ENCODE data around the gene ARHGEF18.

DNA sequence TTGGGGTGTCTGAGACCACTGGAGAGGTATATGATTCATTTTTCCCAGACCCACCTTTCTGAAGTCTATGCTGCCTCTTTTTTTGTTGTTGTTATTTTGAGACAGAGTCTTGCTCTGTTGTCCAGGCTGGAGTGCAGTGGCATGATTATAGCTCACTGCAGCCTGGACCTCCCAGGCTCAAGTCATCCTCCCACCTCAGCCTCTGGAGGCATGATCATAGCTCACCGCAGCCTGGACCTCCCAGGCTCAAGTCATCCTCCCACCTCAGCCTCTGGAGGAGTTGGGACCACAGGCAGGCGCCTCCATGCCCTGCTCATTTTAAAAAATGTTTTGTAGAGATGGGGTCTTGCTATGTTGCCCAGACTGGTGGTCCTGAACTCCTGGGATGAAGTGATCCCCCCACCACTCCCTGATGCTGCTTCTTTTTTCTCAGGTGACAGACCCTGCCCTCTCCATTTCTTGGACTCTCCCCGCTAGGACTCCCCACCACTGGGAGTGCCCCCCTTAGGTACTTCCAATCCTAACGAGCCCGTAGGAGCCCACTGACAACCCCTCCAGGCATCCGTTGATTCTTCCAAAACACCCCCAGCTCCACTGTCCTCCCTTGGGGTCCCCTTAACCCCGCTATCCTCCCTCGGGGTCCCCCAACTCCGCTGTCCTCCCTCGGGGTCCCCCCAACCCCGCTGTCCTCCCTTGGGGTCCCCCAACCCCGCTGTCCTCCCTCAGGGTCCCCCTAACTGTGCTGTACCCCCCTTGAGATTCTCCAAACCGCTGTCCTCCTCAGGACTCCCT, 45.4 kb downstream of the ARHGEF18 start:
- no peak for TF ChIP-seq EZH2 (IDR thresholded peaks at IDR 0.05)
- no peak for TF ChIP-seq POLR2AphosphoS5 (IDR thresholded peaks at IDR 0.05; ENCODE audit: borderline replicate concordance, low read depth, low read length)
